Measurements from ENCODE around the gene DAPP1.

The DAPP1 gene

GRCh38 chr4:99878604-99879003 is 62.0 kb downstream of the DAPP1 start:
- no peaks in the 10 kb centered on the region for H3K27me3 ChIP-seq (ENCODE audit: control insufficient read depth in 3 of 3, insufficient read depth in 3 of 3, low read depth in 1 of 3, low read length in 3 of 3)
- H3K14ac ChIP-seq (ENCODE audit: low read length) = no peak overlapping the region
- H2AK5ac ChIP-seq (ENCODE audit: low read depth, low read length) = no peak overlapping the region
- no peak overlapping the region for H3K4me2 ChIP-seq (ENCODE audit: insufficient read depth, low read length, poor library complexity, severe bottlenecking)
- H3K36me3 ChIP-seq (replicated peaks in 1 of 2; ENCODE audit: control insufficient read depth in 2 of 2, insufficient read depth in 2 of 2, low read length in 2 of 2) = peaks cover 5 to 53% of the 10 kb centered on the region in 2 donors
- H3K9ac ChIP-seq (ENCODE audit: low read depth, low read length, poor library complexity) = no peak overlapping the region
- H2BK15ac ChIP-seq (ENCODE audit: low read length) = no peak overlapping the region
- H3K27ac ChIP-seq (replicated peaks; ENCODE audit: low read length) = no peak overlapping the region
- no peak overlapping the region for H2AFZ ChIP-seq (ENCODE audit: low read length)
- H3K4me1 ChIP-seq (ENCODE audit: control insufficient read depth in 2 of 2, insufficient read depth in 1 of 2, low read depth in 1 of 2, low read length in 2 of 2) = no peaks in the 10 kb centered on the region
- no peak overlapping the region for H3K23ac ChIP-seq (ENCODE audit: low read depth, low read length, poor library complexity)
- no peak overlapping the region for H3K18ac ChIP-seq (ENCODE audit: low read length)
- no peak overlapping the region for H2BK120ac ChIP-seq (ENCODE audit: low read depth, low read length)
- no peak overlapping the region for H2BK5ac ChIP-seq (ENCODE audit: low read length)
- H4K8ac ChIP-seq (ENCODE audit: low read depth, low read length) = no peak overlapping the region
- H4K91ac ChIP-seq (ENCODE audit: low read depth, low read length, poor library complexity) = no peak overlapping the region
- no peak for DNase-seq (ENCODE audit: low spot score)
- H3K79me1 ChIP-seq (ENCODE audit: low read depth, low read length) = no peaks in the 10 kb centered on the region
- H3K9me3 ChIP-seq (replicated peaks in 1 of 2; ENCODE audit: control insufficient read depth in 2 of 2, insufficient read depth in 1 of 2, low read depth in 1 of 2, low read length in 2 of 2) = no peaks in the 10 kb centered on the region
- no peak overlapping the region for H3K4me3 ChIP-seq (ENCODE audit: low read length in 2 of 2)
- H3K4ac ChIP-seq (ENCODE audit: low read length) = no peak overlapping the region
- H2BK12ac ChIP-seq (ENCODE audit: low read length) = no peak overlapping the region

GRCh38 chr4:99879458-99879857 is 62.8 kb downstream of the DAPP1 start:
- Histone ChIP-seq H3K4me1 (ENCODE audit: control insufficient read depth in 2 of 2, insufficient read depth in 1 of 2, low read depth in 1 of 2, low read length in 2 of 2) (no peaks in the 10 kb centered on the region), H2BK5ac (ENCODE audit: low read length) (no peak overlapping the region), H3K36me3 (replicated peaks in 1 of 2; ENCODE audit: control insufficient read depth in 2 of 2, insufficient read depth in 2 of 2, low read length in 2 of 2) (peaks cover 5 to 61% of the 10 kb centered on the region in 2 donors), H4K91ac (ENCODE audit: low read depth, low read length, poor library complexity) (no peak overlapping the region), H3K79me1 (ENCODE audit: low read depth, low read length) (no peaks in the 10 kb centered on the region), H2BK12ac (ENCODE audit: low read length) (no peak overlapping the region), H3K27ac (replicated peaks; ENCODE audit: low read length) (no peak overlapping the region), H2BK120ac (ENCODE audit: low read depth, low read length) (no peak overlapping the region), H2AFZ (ENCODE audit: low read length) (no peak overlapping the region), H3K18ac (ENCODE audit: low read length) (no peak overlapping the region), H3K23ac (ENCODE audit: low read depth, low read length, poor library complexity) (no peak overlapping the region), H3K4ac (ENCODE audit: low read length) (no peak overlapping the region), H2AK5ac (ENCODE audit: low read depth, low read length) (no peak overlapping the region), H3K9me3 (replicated peaks in 1 of 2; ENCODE audit: control insufficient read depth in 2 of 2, insufficient read depth in 1 of 2, low read depth in 1 of 2, low read length in 2 of 2) (no peaks in the 10 kb centered on the region), H3K4me3 (ENCODE audit: low read length in 2 of 2) (no peak overlapping the region), H4K8ac (ENCODE audit: low read depth, low read length) (no peak overlapping the region), H2BK15ac (ENCODE audit: low read length) (no peak overlapping the region), H3K27me3 (ENCODE audit: control insufficient read depth in 3 of 3, insufficient read depth in 3 of 3, low read depth in 1 of 3, low read length in 3 of 3) (no peaks in the 10 kb centered on the region), H3K14ac (ENCODE audit: low read length) (no peak overlapping the region), H3K9ac (ENCODE audit: low read depth, low read length, poor library complexity) (no peak overlapping the region), H3K4me2 (ENCODE audit: insufficient read depth, low read length, poor library complexity, severe bottlenecking) (no peak overlapping the region)
- no peak for DNase-seq (ENCODE audit: low spot score)
- no CpG with 5 or more reads among the region's 3 CpGs for WGBS, 2 donors (ENCODE audit: extremely low coverage in 2 of 2, insufficient read length in 2 of 2, insufficient replicate concordance in 1 of 2)

- WGBS, 2 donors (ENCODE audit: extremely low coverage in 2 of 2, insufficient read length in 2 of 2, insufficient replicate concordance in 1 of 2) = no CpG with 5 or more reads among the region's 2 CpGs
- H3K4me2 ChIP-seq (ENCODE audit: insufficient read depth, low read length, poor library complexity, severe bottlenecking) = no peak overlapping the region
- H4K91ac ChIP-seq (ENCODE audit: low read depth, low read length, poor library complexity) = no peak overlapping the region
- no peak overlapping the region for H2BK5ac ChIP-seq (ENCODE audit: low read length)
- no peak overlapping the region for H2AFZ ChIP-seq (ENCODE audit: low read length)
- H3K27me3 ChIP-seq (ENCODE audit: control insufficient read depth in 3 of 3, insufficient read depth in 3 of 3, low read depth in 1 of 3, low read length in 3 of 3) = no peaks in the 10 kb centered on the region
- no peak overlapping the region for H3K23ac ChIP-seq (ENCODE audit: low read depth, low read length, poor library complexity)
- H3K79me1 ChIP-seq (ENCODE audit: low read depth, low read length) = no peaks in the 10 kb centered on the region
- no peak for DNase-seq (ENCODE audit: low spot score)
- no peak overlapping the region for H3K4ac ChIP-seq (ENCODE audit: low read length)
- no peak overlapping the region for H2BK12ac ChIP-seq (ENCODE audit: low read length)
- no peak overlapping the region for H2AK5ac ChIP-seq (ENCODE audit: low read depth, low read length)
- H3K4me3 ChIP-seq (ENCODE audit: low read length in 2 of 2) = no peak overlapping the region
- H4K8ac ChIP-seq (ENCODE audit: low read depth, low read length) = no peak overlapping the region
- no peak overlapping the region for H2BK120ac ChIP-seq (ENCODE audit: low read depth, low read length)
- no peaks in the 10 kb centered on the region for H3K9me3 ChIP-seq (replicated peaks in 1 of 2; ENCODE audit: control insufficient read depth in 2 of 2, insufficient read depth in 1 of 2, low read depth in 1 of 2, low read length in 2 of 2)
- no peak overlapping the region for H3K27ac ChIP-seq (replicated peaks; ENCODE audit: low read length)
- H3K14ac ChIP-seq (ENCODE audit: low read length) = no peak overlapping the region
- H2BK15ac ChIP-seq (ENCODE audit: low read length) = no peak overlapping the region
- no peaks in the 10 kb centered on the region for H3K4me1 ChIP-seq (ENCODE audit: control insufficient read depth in 2 of 2, insufficient read depth in 1 of 2, low read depth in 1 of 2, low read length in 2 of 2)
- no peak overlapping the region for H3K18ac ChIP-seq (ENCODE audit: low read length)
- peaks cover 4 to 74% of the 10 kb centered on the region in 2 donors for H3K36me3 ChIP-seq (replicated peaks in 1 of 2; ENCODE audit: control insufficient read depth in 2 of 2, insufficient read depth in 2 of 2, low read length in 2 of 2)
- H3K9ac ChIP-seq (ENCODE audit: low read depth, low read length, poor library complexity) = no peak overlapping the region
Measured at GRCh38 chr4:99885063-99885664, 68.5 kb downstream of the DAPP1 start.

GRCh38 chr4:99885687-99886086 is 69.1 kb downstream of the DAPP1 start:
- peaks cover 0 to 68% of the 10 kb centered on the region in 2 donors for H3K36me3 ChIP-seq (replicated peaks in 1 of 2; ENCODE audit: control insufficient read depth in 2 of 2, insufficient read depth in 2 of 2, low read length in 2 of 2)

More at GRCh38 chr4:99885687-99886086, 69.1 kb downstream of the DAPP1 start:
- Histone ChIP-seq H3K9me3 (replicated peaks in 1 of 2; ENCODE audit: control insufficient read depth in 2 of 2, insufficient read depth in 1 of 2, low read depth in 1 of 2, low read length in 2 of 2) (no peaks in the 10 kb centered on the region), H2AK5ac (ENCODE audit: low read depth, low read length) (no peak overlapping the region), H3K79me1 (ENCODE audit: low read depth, low read length) (no peaks in the 10 kb centered on the region), H2AFZ (ENCODE audit: low read length) (no peak overlapping the region), H3K18ac (ENCODE audit: low read length) (no peak overlapping the region), H3K4me3 (ENCODE audit: low read length in 2 of 2) (no peak overlapping the region), H3K4me1 (ENCODE audit: control insufficient read depth in 2 of 2, insufficient read depth in 1 of 2, low read depth in 1 of 2, low read length in 2 of 2) (no peaks in the 10 kb centered on the region), H4K91ac (ENCODE audit: low read depth, low read length, poor library complexity) (no peak overlapping the region), H3K4me2 (ENCODE audit: insufficient read depth, low read length, poor library complexity, severe bottlenecking) (no peak overlapping the region), H2BK120ac (ENCODE audit: low read depth, low read length) (no peak overlapping the region), H2BK15ac (ENCODE audit: low read length) (no peak overlapping the region), H3K9ac (ENCODE audit: low read depth, low read length, poor library complexity) (no peak overlapping the region), H3K23ac (ENCODE audit: low read depth, low read length, poor library complexity) (no peak overlapping the region), H3K14ac (ENCODE audit: low read length) (no peak overlapping the region), H2BK12ac (ENCODE audit: low read length) (no peak overlapping the region), H4K8ac (ENCODE audit: low read depth, low read length) (no peak overlapping the region), H3K27me3 (ENCODE audit: control insufficient read depth in 3 of 3, insufficient read depth in 3 of 3, low read depth in 1 of 3, low read length in 3 of 3) (no peaks in the 10 kb centered on the region), H3K4ac (ENCODE audit: low read length) (no peak overlapping the region), H3K27ac (replicated peaks; ENCODE audit: low read length) (no peak overlapping the region), H2BK5ac (ENCODE audit: low read length) (no peak overlapping the region)
- no peak for DNase-seq (ENCODE audit: low spot score)

Measured in neuronal stem cell (in vitro differentiated cells).